ENCODE measurements around the gene SLC37A1.

The SLC37A1 gene

DNA sequence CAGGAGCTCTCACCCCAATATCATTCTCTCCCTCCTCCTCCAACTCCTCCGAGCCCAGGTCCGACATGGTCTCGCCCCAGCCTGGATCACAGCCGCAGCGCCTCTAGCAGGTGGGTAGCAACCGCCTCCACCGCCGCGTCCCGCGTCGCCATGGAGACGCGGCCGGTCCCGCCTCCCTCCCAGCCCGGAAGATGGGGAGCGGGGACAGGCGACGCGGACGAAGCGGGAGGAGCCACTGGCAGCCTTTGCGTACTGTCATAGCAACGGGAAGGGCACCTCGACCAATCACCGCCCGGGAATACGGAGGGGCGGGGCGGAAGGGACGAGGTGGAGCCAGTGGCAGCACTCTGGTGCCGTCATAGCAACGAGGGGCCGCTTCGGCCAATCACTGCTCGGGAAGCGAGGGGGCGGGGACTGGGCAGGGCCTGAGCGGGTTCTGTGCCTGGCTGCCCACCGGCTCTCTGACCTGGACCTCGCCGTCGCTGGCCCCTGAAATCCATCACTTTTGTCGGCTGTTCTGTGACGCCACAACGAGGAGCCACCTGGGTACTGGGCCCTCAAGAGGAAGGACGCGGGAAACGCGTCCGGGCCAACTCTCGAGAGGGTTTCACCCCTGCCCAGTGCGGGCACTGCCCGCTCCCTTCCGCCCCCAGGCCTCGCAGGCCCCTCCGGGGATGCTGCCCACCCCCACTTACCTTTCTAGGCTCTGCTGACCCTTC lies 17.4 kb upstream of the SLC37A1 start, which contains the start of gene RSPH1:
Gene RSPH1, minus strand, starts transcription at position 105 of the 719 bp plus-strand sequence. Its CDS starts 38 bp downstream, at position 67.
- peaks cover 10% of the 10 kb centered on the region for H3K4me1 ChIP-seq (ENCODE audit: control insufficient read depth, insufficient read depth, low read length)
- peak within 1 kb of the TSS; percentile 81 for H3K9ac ChIP-seq (ENCODE audit: low read depth, low read length)
- peaks cover 25% of the 10 kb centered on the region for H3K27me3 ChIP-seq (ENCODE audit: control insufficient read depth, insufficient read depth, low read length)
- peak within 1 kb of the TSS; percentile 98 for H3K4me2 ChIP-seq (ENCODE audit: low read length)
- no peaks in the 10 kb centered on the region for H3K36me3 ChIP-seq (ENCODE audit: insufficient read depth, low read length)
- no peaks in the 10 kb centered on the region for H3K9me3 ChIP-seq (replicated peaks; ENCODE audit: low read length)
- peak within 1 kb of the TSS; percentile 83 for H3K4me3 ChIP-seq (ENCODE audit: low read length)

DNA sequence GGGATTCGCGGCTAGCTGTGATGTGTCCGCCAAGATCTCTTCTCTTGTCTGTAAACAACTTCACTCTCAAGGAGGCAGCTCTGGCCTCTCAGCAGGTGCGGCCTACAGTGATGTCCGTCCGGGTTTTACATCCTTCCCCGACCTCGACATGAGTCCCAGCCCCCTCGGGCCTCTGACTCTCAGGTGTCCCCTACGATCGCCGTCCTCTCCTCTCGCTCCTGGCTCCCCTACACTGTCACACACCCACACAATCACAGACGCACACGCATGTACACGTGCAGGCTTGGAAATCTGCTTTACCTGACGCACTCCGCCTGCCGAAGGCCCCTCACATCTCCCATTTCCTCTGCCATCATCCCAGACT lies 16.8 kb upstream of the SLC37A1 start:
- Histone ChIP-seq H3K4me2 (ENCODE audit: low read length) (peak overlapping the region; percentile 98), H3K36me3 (ENCODE audit: insufficient read depth, low read length) (no peaks in the 10 kb centered on the region), H3K4me3 (ENCODE audit: low read length) (peak overlapping the region; percentile 83), H3K27me3 (ENCODE audit: control insufficient read depth, insufficient read depth, low read length) (peaks cover 24% of the 10 kb centered on the region), H3K9ac (ENCODE audit: low read depth, low read length) (peak overlapping the region; percentile 81), H3K9me3 (replicated peaks; ENCODE audit: low read length) (no peaks in the 10 kb centered on the region), H3K4me1 (ENCODE audit: control insufficient read depth, insufficient read depth, low read length) (peaks cover 10% of the 10 kb centered on the region)

DNA sequence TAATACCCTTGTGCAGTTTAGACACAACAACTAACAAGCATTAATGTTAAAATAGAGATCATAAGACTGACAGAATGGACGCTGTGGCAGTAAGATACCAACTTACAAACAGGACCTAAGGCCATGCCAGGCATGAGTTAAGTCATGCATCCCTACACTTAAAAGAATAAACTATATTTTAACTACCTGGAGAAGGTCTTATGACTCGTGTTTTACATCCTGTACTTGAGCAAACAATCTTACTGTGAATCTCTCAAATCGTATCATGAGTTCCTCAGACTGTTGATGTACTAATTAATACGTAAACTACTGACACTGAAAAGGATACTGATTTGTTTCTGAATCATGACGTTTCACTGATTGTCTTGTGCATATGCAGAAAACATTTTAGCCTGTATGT lies 15.6 kb upstream of the SLC37A1 start:
- peaks cover 26% of the 10 kb centered on the region for H3K27me3 ChIP-seq (ENCODE audit: control insufficient read depth, insufficient read depth, low read length)
- H3K36me3 ChIP-seq (ENCODE audit: insufficient read depth, low read length): no peaks in the 10 kb centered on the region
- H3K9me3 ChIP-seq (replicated peaks; ENCODE audit: low read length): no peaks in the 10 kb centered on the region
- H3K9ac ChIP-seq (ENCODE audit: low read depth, low read length): no peak overlapping the region
- no peak overlapping the region for H3K4me2 ChIP-seq (ENCODE audit: low read length)
- H3K4me3 ChIP-seq (ENCODE audit: low read length): no peak overlapping the region
- peaks cover 10% of the 10 kb centered on the region for H3K4me1 ChIP-seq (ENCODE audit: control insufficient read depth, insufficient read depth, low read length)

DNA sequence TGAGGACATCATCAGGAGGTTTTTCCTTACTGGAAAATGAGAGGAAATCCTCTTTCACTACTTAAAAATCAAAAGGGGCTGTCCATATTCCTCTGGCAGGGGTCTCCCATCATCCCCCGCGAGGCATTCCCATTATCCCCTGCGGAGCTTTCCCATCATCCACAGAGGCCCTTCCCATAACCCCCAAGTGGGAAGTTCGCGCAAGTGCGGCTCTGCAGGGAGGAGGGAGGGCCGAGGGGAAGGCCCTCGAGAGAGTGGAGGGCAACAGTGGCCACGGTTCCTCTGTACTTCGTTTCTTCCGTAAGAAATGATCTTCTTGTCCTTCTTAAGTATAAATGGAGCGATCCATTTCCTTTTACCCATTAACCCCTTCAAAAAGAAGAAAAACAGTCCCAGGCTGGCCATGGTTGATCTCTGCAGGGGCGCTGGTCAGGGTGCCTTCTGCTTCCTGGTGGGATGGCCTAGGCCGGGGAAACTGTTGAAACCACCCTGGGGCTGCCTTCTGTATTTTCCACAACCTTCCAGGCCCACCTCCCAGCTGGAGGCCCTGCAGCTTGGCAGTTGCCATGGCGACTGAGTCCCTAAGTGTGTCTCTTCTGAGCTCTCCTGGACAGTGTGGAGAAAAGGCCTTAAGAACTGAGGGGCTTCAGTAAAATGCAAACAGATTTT lies 14.1 kb upstream of the SLC37A1 start:
- no peaks in the 10 kb centered on the region for H3K36me3 ChIP-seq (ENCODE audit: insufficient read depth, low read length)
- H3K4me2 ChIP-seq (ENCODE audit: low read length): no peak overlapping the region
- peaks cover 10% of the 10 kb centered on the region for H3K4me1 ChIP-seq (ENCODE audit: control insufficient read depth, insufficient read depth, low read length)
- no peaks in the 10 kb centered on the region for H3K9me3 ChIP-seq (replicated peaks; ENCODE audit: low read length)
- peaks cover 36% of the 10 kb centered on the region for H3K27me3 ChIP-seq (ENCODE audit: control insufficient read depth, insufficient read depth, low read length)
- H3K9ac ChIP-seq (ENCODE audit: low read depth, low read length): no peak overlapping the region
- no peak overlapping the region for H3K4me3 ChIP-seq (ENCODE audit: low read length)

DNA sequence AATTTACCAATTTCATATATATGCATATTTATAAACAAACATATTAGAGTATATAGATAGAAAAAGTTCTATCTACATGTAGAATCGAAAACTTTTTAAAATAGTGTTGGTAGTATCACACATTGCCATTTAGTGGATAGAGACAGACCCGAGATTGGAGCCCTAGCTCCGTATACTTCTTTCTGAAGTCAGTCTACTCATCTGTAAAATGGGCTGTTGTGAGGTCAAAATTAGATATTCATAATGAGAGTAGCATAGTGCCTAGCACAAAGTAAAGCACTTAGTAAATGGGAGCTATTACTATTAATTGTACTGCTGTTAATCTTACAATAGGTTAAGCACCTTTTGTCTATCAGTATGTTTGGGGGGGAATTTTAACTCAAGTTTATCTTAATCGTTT lies 13.4 kb upstream of the SLC37A1 start:
- Histone ChIP-seq H3K36me3 (ENCODE audit: insufficient read depth, low read length) (no peaks in the 10 kb centered on the region), H3K27me3 (ENCODE audit: control insufficient read depth, insufficient read depth, low read length) (peaks cover 42% of the 10 kb centered on the region), H3K4me2 (ENCODE audit: low read length) (no peak overlapping the region), H3K4me1 (ENCODE audit: control insufficient read depth, insufficient read depth, low read length) (peaks cover 10% of the 10 kb centered on the region), H3K9ac (ENCODE audit: low read depth, low read length) (no peak overlapping the region), H3K4me3 (ENCODE audit: low read length) (no peak overlapping the region), H3K9me3 (replicated peaks; ENCODE audit: low read length) (no peaks in the 10 kb centered on the region)

DNA sequence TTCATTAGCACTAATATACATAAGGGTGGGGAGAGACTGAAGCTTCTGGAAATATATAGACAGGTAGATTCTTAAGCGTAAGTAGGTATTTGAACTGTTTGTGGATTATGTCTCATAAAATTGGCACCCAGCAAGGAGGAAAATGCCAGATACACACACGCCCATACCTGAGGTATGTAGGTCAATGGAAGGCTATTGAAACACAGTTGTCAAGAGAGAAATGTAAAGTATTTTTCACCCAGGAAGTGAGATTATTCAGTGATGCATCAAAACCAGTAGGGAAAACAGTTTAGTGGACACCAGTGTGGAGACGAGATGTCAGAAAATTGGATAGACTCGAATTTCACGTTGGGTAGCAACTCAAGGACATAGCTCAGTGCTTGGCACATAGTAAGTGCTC lies 12.9 kb upstream of the SLC37A1 start:
- Histone ChIP-seq H3K9ac (ENCODE audit: low read depth, low read length) (no peak overlapping the region), H3K9me3 (replicated peaks; ENCODE audit: low read length) (no peaks in the 10 kb centered on the region), H3K36me3 (ENCODE audit: insufficient read depth, low read length) (no peaks in the 10 kb centered on the region), H3K4me3 (ENCODE audit: low read length) (no peak overlapping the region), H3K4me1 (ENCODE audit: control insufficient read depth, insufficient read depth, low read length) (peaks cover 7% of the 10 kb centered on the region), H3K27me3 (ENCODE audit: control insufficient read depth, insufficient read depth, low read length) (peaks cover 40% of the 10 kb centered on the region), H3K4me2 (ENCODE audit: low read length) (no peak overlapping the region)

DNA sequence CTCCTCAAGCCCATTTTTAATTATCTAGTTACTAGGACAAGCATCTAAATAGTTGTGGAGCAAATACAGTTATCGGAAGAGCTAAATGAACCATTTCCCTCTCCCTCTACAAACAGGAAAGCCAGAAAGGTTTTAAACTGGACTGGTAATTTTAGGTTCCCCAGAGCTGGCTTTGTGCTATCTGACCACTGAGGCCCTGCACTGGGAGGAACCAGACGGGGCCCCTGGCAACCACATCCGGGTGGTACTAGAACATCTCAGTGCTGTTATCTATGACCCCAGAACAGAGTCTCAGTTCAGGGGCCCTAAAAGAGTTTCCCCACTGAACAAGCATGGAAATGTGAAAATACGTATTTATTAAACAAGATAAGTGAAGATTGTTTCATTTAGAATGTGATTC lies 9.9 kb upstream of the SLC37A1 start:
- Histone ChIP-seq H3K9ac (ENCODE audit: low read depth, low read length) (no peak overlapping the region), H3K4me1 (ENCODE audit: control insufficient read depth, insufficient read depth, low read length) (no peaks in the 10 kb centered on the region), H3K4me2 (ENCODE audit: low read length) (no peak overlapping the region), H3K9me3 (replicated peaks; ENCODE audit: low read length) (no peaks in the 10 kb centered on the region), H3K36me3 (ENCODE audit: insufficient read depth, low read length) (no peaks in the 10 kb centered on the region), H3K4me3 (ENCODE audit: low read length) (no peak overlapping the region), H3K27me3 (ENCODE audit: control insufficient read depth, insufficient read depth, low read length) (peaks cover 53% of the 10 kb centered on the region)

DNA sequence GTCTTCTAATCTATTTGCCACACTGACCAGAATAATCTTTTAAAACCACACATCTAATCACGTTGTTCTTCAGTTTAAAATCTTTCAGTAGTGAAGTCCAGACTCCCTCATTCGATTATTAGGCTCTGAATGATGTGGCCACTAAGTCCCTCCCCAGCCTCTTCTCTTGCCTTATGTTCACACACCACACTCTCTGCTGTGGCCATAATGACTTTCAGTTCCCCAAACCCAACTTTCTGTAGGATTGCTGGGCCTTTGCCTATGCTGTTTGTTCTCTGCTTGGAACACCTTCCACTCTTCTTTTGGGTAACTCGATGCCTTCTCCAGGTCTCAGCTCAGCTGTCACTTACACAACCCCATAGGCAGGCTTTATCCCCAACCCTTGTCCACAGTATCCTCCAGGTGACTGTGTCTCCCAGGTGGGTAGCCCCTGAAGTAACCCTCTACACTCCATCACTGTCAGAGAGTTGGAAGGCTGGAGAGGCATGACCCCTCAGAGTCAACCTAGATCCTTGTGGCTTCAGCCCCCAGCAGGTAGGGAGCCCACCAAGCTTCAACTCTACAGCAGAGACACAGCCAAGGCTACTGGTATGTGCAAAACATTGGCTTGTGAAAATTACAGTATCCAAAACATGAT lies 8.4 kb upstream of the SLC37A1 start:
- Histone ChIP-seq H3K36me3 (ENCODE audit: insufficient read depth, low read length) (no peaks in the 10 kb centered on the region), H3K9ac (ENCODE audit: low read depth, low read length) (no peak overlapping the region), H3K27me3 (ENCODE audit: control insufficient read depth, insufficient read depth, low read length) (peaks cover 59% of the 10 kb centered on the region), H3K4me2 (ENCODE audit: low read length) (no peak overlapping the region), H3K9me3 (replicated peaks; ENCODE audit: low read length) (no peaks in the 10 kb centered on the region), H3K4me3 (ENCODE audit: low read length) (no peak overlapping the region), H3K4me1 (ENCODE audit: control insufficient read depth, insufficient read depth, low read length) (no peaks in the 10 kb centered on the region)

DNA sequence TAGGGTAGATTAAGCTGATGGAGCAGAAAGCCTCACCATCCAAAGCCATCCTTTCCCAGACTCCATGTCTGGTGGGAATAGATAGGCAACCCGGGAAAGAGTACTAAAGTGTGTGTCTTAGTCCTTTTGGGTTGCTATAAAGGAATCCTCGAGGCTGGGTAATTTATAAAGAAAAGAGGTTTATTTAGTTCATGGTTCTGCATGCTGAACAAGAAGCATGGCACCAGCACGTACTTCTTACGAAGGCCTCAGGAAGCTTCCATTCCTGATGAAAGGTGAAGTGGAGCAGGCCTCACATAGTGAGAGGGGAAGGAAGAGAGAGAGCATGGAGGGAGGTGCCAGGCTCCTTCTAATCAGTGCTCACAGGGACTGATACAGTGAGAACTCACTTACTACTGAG lies 6.2 kb upstream of the SLC37A1 start:
- no peak overlapping the region for H3K4me2 ChIP-seq (ENCODE audit: low read length)
- no peaks in the 10 kb centered on the region for H3K36me3 ChIP-seq (ENCODE audit: insufficient read depth, low read length)
- H3K9me3 ChIP-seq (replicated peaks; ENCODE audit: low read length): no peaks in the 10 kb centered on the region
- H3K9ac ChIP-seq (ENCODE audit: low read depth, low read length): no peak overlapping the region
- peaks cover 51% of the 10 kb centered on the region for H3K27me3 ChIP-seq (ENCODE audit: control insufficient read depth, insufficient read depth, low read length)
- no peak overlapping the region for H3K4me3 ChIP-seq (ENCODE audit: low read length)
- H3K4me1 ChIP-seq (ENCODE audit: control insufficient read depth, insufficient read depth, low read length): no peaks in the 10 kb centered on the region

DNA sequence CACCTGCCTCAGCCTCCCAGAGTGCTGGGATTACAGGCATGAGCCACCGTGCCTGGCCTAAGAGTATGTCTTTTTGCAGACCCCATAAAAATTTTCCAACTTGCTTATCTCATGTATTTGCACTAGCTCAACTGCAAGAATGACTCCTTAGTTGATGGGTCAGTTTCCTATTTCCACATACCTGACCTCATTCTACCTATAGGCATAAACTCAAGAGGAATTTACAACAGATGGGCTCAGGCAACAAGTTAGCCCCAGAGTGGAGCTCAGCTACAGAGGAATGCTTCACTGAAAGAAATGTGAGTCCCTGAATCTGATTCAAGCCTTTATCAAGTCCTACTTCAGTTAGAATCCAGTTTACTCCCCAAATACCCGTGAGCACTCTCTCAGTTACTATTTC lies 5.3 kb upstream of the SLC37A1 start:
- Histone ChIP-seq H3K9ac (ENCODE audit: low read depth, low read length) (no peak overlapping the region), H3K36me3 (ENCODE audit: insufficient read depth, low read length) (no peaks in the 10 kb centered on the region), H3K4me1 (ENCODE audit: control insufficient read depth, insufficient read depth, low read length) (no peaks in the 10 kb centered on the region), H3K4me3 (ENCODE audit: low read length) (no peak overlapping the region), H3K4me2 (ENCODE audit: low read length) (no peak overlapping the region), H3K9me3 (replicated peaks; ENCODE audit: low read length) (no peaks in the 10 kb centered on the region), H3K27me3 (ENCODE audit: control insufficient read depth, insufficient read depth, low read length) (peaks cover 52% of the 10 kb centered on the region)

DNA sequence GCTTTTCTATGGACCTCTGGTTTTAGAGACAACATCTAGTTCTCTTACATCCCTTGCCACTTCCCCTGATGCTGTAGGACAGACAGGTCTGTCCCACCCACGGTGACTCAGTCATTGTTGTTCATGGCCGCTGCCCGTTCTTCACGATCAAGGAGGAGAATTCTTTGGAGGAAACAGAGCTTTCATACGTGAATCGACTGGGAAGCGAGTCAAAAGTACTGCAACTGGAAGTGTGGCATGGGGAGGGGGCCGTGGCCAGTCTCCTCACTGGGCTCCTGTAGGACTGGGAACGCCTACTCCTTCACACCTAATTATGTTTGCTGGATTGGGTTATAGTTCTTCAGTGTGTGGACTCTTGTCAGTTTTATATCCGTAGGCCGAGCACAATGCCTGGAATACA lies 4.4 kb upstream of the SLC37A1 start:
- H3K4me3 ChIP-seq (ENCODE audit: low read length): no peak overlapping the region
- peaks cover 43% of the 10 kb centered on the region for H3K27me3 ChIP-seq (ENCODE audit: control insufficient read depth, insufficient read depth, low read length)
- H3K4me2 ChIP-seq (ENCODE audit: low read length): no peak overlapping the region
- H3K36me3 ChIP-seq (ENCODE audit: insufficient read depth, low read length): no peaks in the 10 kb centered on the region
- no peaks in the 10 kb centered on the region for H3K9me3 ChIP-seq (replicated peaks; ENCODE audit: low read length)
- no peak overlapping the region for H3K9ac ChIP-seq (ENCODE audit: low read depth, low read length)
- no peaks in the 10 kb centered on the region for H3K4me1 ChIP-seq (ENCODE audit: control insufficient read depth, insufficient read depth, low read length)

Measured in skeletal muscle satellite cell (primary cell).